ENCODE results near the gene ACAA2. TPM values are rescaled to one million over a fixed set of nuclear protein-coding genes. Genes with fewer than 3 reads are reported as not detected.
A peak's percentile ranks its signal among the peaks of the same experiment; 100 is the strongest.

ACAA2 gene
- total RNA-seq, 6 experiments from 2014 or later: 312 to 644 (median 421) TPM

DNA sequence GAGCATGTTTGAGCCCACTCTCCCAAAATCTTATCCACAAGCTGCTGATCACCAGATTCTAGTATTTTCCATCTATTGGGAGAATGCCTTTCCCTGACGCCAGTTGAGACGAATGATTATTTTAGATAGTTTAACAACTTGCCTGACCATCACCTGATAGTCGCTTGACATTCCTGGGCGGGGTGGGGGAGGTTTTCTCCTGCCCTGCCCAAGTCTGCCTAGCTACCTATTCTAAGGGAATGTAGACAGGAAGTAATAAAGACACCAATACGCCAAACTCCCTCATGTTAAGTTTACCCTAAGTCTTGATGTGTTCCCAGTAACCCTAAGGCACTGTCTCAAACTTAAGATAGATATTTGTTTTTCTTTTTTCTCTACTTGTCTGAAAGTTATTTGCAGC, 4.6 kb upstream of the ACAA2 start:
- Histone ChIP-seq H3K4me1 (peaks cover 0 to 19% (median 0%) of the 10 kb centered on the region in 4 donors), H3K4me3 (no peak overlapping the region), H3K27ac (peak overlapping the region in 1 of 3 donors; percentile 10), H3K27me3 (no peaks in the 10 kb centered on the region), H3K9me3 (no peaks in the 10 kb centered on the region), H3K36me3 (no peaks in the 10 kb centered on the region)
- 93% methylated on average over 5 of the region's 5 CpGs for whole genome bisulfite sequencing (ENCODE audit: insufficient coverage, low coverage, low lambda C conversion rate, missing lambda C conversion rate)
- intact Hi-C loops (cut with DNase I): no loop called here
- TF ChIP-seq, protein P1, sequence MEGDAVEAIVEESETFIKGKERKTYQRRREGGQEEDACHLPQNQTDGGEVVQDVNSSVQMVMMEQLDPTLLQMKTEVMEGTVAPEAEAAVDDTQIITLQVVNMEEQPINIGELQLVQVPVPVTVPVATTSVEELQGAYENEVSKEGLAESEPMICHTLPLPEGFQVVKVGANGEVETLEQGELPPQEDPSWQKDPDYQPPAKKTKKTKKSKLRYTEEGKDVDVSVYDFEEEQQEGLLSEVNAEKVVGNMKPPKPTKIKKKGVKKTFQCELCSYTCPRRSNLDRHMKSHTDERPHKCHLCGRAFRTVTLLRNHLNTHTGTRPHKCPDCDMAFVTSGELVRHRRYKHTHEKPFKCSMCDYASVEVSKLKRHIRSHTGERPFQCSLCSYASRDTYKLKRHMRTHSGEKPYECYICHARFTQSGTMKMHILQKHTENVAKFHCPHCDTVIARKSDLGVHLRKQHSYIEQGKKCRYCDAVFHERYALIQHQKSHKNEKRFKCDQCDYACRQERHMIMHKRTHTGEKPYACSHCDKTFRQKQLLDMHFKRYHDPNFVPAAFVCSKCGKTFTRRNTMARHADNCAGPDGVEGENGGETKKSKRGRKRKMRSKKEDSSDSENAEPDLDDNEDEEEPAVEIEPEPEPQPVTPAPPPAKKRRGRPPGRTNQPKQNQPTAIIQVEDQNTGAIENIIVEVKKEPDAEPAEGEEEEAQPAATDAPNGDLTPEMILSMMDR (IDR thresholded peaks at IDR 0.05): no peak
- no peak for TF ChIP-seq POLR2A (IDR thresholded peaks at IDR 0.05)
- ATAC-seq: no peak
- no peak for DNase-seq

DNA sequence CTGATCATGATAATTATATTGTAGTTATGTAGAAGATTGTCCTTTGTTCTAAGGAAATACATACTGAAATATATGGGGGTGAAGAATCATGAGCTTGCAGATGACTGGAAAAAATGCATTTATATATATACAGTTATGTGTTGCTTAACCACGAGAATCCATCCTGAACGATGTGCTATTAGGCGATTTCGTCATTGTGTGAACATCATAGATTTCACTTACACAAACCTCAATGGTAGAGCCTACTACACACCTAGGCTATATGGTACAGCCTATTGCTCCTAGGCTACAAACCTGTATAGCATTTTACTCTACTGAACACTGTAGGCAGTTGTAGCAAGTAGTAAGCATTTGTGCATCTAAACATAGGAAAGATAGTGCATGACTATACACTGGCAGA, 2.6 kb upstream of the ACAA2 start:
- Histone ChIP-seq H3K36me3 (no peaks in the 10 kb centered on the region), H3K4me1 (peaks cover 0 to 19% (median 0%) of the 10 kb centered on the region in 4 donors), H3K27ac (no peak overlapping the region), H3K9me3 (no peaks in the 10 kb centered on the region), H3K4me3 (no peak overlapping the region), H3K27me3 (no peaks in the 10 kb centered on the region)
- no peak for DNase-seq
- intact Hi-C loops (cut with DNase I): no loop called here
- TF ChIP-seq POLR2A (IDR thresholded peaks at IDR 0.05): no peak
- TF ChIP-seq, protein P1 (IDR thresholded peaks at IDR 0.05): no peak
- WGBS (ENCODE audit: insufficient coverage, low coverage, low lambda C conversion rate, missing lambda C conversion rate): 81% methylated on average over 4 of the region's 4 CpGs
- no peak for ATAC-seq

DNA sequence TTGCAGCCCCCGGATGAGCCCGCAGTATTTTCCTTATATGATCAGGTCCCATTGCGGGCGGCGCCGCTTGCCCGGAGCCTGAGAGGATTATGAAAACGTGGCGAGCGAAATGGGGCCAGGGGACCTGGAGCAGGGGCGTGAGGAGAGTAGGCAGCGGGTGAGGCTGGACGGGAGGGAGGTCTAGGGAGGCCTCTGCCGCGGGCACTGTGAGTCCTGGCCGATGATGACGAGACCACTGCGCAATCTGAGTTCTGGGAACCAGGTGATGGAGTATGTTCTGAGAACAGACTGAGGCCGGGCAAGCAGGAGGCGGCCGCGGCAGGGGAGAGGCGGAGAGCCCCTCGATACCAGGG, 790 bp upstream of the ACAA2 start:
- Histone ChIP-seq H3K9me3 (no peaks in the 10 kb centered on the region), H3K27ac (peak overlapping the region; percentile 91 to 98 (median 96)), H3K27me3 (no peaks in the 10 kb centered on the region), H3K36me3 (no peaks in the 10 kb centered on the region), H3K4me3 (peak overlapping the region; percentile 69 to 87 (median 72)), H3K4me1 (peaks cover 0 to 26% (median 0%) of the 10 kb centered on the region in 4 donors)
- intact Hi-C loops (cut with DNase I): no loop called here
- DNase-seq: peak in 2 of 3 donors; percentile 62 to 72
- peak; percentile 58 for TF ChIP-seq POLR2A (IDR thresholded peaks at IDR 0.05)
- TF ChIP-seq, protein P1 (IDR thresholded peaks at IDR 0.05): no peak
- WGBS (ENCODE audit: insufficient coverage, low coverage, low lambda C conversion rate, missing lambda C conversion rate): 0% methylated on average over 13 of the region's 24 CpGs
- ATAC-seq: peak; percentile 33 to 51 (median 44)

DNA sequence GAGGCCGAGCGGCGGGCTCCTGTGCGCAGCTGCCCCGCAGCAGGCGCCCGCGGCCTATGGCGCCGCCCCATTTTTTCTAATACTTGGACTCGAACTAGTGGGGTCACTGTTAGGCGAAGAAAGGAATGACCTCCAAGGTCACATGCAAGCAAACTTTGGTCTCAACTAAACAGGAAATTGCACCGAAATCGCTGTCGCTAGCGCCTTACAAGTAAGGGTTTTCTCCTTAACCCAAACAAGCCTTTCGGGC, 339 bp downstream of the ACAA2 start:
- TF ChIP-seq, protein P1 (IDR thresholded peaks at IDR 0.05): no peak
- no peak for TF ChIP-seq POLR2A (IDR thresholded peaks at IDR 0.05)
- WGBS (ENCODE audit: insufficient coverage, low coverage, low lambda C conversion rate, missing lambda C conversion rate): under 1% methylated on average over 16 of the region's 17 CpGs
- H3K9me3 ChIP-seq: no peaks in the 10 kb centered on the region
- peak overlapping the region; percentile 91 to 98 (median 96) for H3K27ac ChIP-seq
- ATAC-seq (peak; percentile 30 to 51 (median 44)), DNase-seq (peak in 2 of 3 donors; percentile 52 to 65)
- intact Hi-C loops (cut with DNase I): no loop called here
- H3K36me3 ChIP-seq: no peaks in the 10 kb centered on the region
- no peaks in the 10 kb centered on the region for H3K27me3 ChIP-seq
- peaks cover 0 to 26% (median 0%) of the 10 kb centered on the region in 4 donors for H3K4me1 ChIP-seq
- H3K4me3 ChIP-seq: peak overlapping the region; percentile 69 to 87 (median 72)
